GM21367 (cell line): Measurements from ENCODE around the gene BACE2.
"Not testable (repeated sequence)": the region's sequence is repeated elsewhere in the genome, so short reads cannot be mapped to it uniquely, and the experiment has no call there.

Experiments
- ATAC-seq: cut with Tn5 transposase; IDR thresholded peaks from one replicate; pipeline ENCODE4 v1.9.1; 2021; ENCODE audit not compliant: unreplicated experiment

Gene BACE2

GRCh38 chr21:41258617-41259016, 90.7 kb downstream of the BACE2 start:
- ATAC-seq: no peak

- ATAC-seq: no peak
These were observed 92.5 kb downstream of the BACE2 start for GRCh38 chr21:41260428-41260827.

- ATAC-seq: no peak
These were observed 99.4 kb downstream of the BACE2 start for GRCh38 chr21:41267346-41267745.

GRCh38 chr21:41269535-41269934, 101.6 kb downstream of the BACE2 start:
- no peak for ATAC-seq

GRCh38 chr21:41277196-41277595, 109.2 kb downstream of the BACE2 start:
- no peak for ATAC-seq

- ATAC-seq: no peak
These were observed 109.9 kb downstream of the BACE2 start for GRCh38 chr21:41277846-41278245.

- no peak for ATAC-seq
These were observed 112.4 kb downstream of the BACE2 start for GRCh38 chr21:41280115-41280919.

- no peak for ATAC-seq
These were observed 114.5 kb downstream of the BACE2 start for GRCh38 chr21:41282412-41282811.

- ATAC-seq: no peak
These were observed 115.4 kb downstream of the BACE2 start for GRCh38 chr21:41283211-41283818.

- ATAC-seq: no peak
These were observed 121.5 kb downstream of the BACE2 start for GRCh38 chr21:41289431-41289830.

- no peak for ATAC-seq
These were observed 122.3 kb downstream of the BACE2 start for GRCh38 chr21:41290106-41290799.

- no peak for ATAC-seq
These were observed 126.7 kb downstream of the BACE2 start for GRCh38 chr21:41294548-41295231.

- ATAC-seq: no peak
These were observed 127.8 kb downstream of the BACE2 start for GRCh38 chr21:41295721-41296254.

- no peak for ATAC-seq
These were observed 135.0 kb downstream of the BACE2 start for GRCh38 chr21:41302976-41303375.

GRCh38 chr21:41304068-41304720, 136.2 kb downstream of the BACE2 start:
- no peak for ATAC-seq

GRCh38 chr21:41307219-41307618, 139.3 kb downstream of the BACE2 start:
- no peak for ATAC-seq

- not testable (repeated sequence) for ATAC-seq
These were observed 145.6 kb downstream of the BACE2 start for GRCh38 chr21:41313285-41314164.

- no peak for ATAC-seq
These were observed 147.8 kb downstream of the BACE2 start for GRCh38 chr21:41315726-41316125.

- ATAC-seq: no peak
These were observed 148.5 kb downstream of the BACE2 start, which contains the start of gene FAM3B for GRCh38 chr21:41316200-41317062. Gene FAM3B (plus strand): TSS chr21:41316801. CDS start chr21:41316880, 79 bp downstream.
